HEK293T (cell line): ENCODE measurements around the gene LMX1B.

ENCODE experiments used
- FOXA1 ChIP-seq: fragments of 450-650 bp; IDR thresholded peaks from 2 replicates; pipeline ENCODE4 v1.6.1; 2016; ENCODE audit warnings: mild to moderate bottlenecking
- L3MBTL2 ChIP-seq: fragments of 450-650 bp; conservative IDR thresholded peaks from 2 replicates; pipeline ENCODE4 v1.6.1; 2016; ENCODE audit warnings: mild to moderate bottlenecking
- SP1 ChIP-seq: fragments of 450-650 bp; IDR thresholded peaks from 2 replicates; pipeline ENCODE4 v1.6.1; 2017
- SUZ12 ChIP-seq: fragments of 450-650 bp; IDR thresholded peaks from 2 replicates; pipeline ENCODE4 v1.6.1; 2016; ENCODE audit warnings: mild to moderate bottlenecking
- ZNF384 ChIP-seq: fragments of 450-650 bp; IDR thresholded peaks from 2 replicates; pipeline ENCODE4 v1.6.1; 2016

DNA sequence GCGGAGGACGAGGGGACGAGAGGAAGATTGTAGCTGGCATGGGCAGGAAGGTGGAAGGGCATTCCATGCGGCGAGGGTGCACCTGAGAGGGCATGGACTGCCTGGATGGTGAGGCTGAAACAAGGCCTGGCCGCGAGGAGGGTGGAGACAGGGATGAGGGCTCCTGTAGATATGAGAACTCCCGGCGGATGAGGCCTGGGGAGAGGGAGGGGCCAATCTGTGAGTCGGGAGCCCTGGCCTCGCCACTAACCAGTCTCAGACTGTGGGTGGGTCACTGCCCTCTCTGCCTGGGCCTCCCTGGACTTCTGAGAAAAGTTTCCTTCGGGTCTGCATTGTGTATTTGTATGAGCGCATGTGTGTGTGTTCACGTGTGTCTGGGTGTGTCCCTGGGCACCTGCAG lies 55.4 kb downstream of the LMX1B start:
- TF ChIP-seq SUZ12 = no peak
- no peak for TF ChIP-seq ZNF384
- TF ChIP-seq FOXA1 = no peak
- TF ChIP-seq SP1 = no peak
- TF ChIP-seq L3MBTL2 = no peak
